ENCODE results near the gene ANKRD44.
"Not testable (repeated sequence)": the region's sequence is repeated elsewhere in the genome, so short reads cannot be mapped to it uniquely, and the experiment has no call there.

ANKRD44 gene

GRCh38 chr2:197310271-197310985 lies at the start of gene ANKRD44:
ANKRD44 (minus strand) TSS chr2:197310780; CDS start chr2:197310604, 176 bp downstream.
- DNase-seq = peak; percentile 68 to 89 (median 76)

DNA sequence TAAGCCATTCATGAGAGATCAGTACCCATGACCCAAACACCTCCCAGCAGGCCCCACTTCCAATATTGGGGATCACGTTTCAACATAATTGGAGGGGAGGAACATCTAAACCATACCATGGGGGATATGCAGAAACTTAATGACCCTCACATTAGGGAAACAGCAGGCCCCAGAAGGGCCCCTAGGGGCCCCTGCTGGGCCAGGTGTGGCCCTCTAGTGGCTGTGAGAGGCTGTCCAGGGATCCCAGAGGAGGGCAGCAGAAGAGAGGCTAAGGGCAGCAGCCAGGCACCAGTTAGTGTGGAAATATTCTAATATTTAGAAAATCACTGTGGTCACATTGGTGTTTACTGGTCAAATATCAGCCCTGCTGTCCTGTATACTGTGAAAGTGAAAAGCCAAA lies 49.3 kb upstream of the ANKRD44 start:
- DNase-seq = no peak

- no peak for DNase-seq
These were observed 48.4 kb upstream of the ANKRD44 start for GRCh38 chr2:197358931-197359330.

- DNase-seq = no peak
These were observed 47.4 kb upstream of the ANKRD44 start for GRCh38 chr2:197357986-197358385.

GRCh38 chr2:197356136-197356535 lies 45.6 kb upstream of the ANKRD44 start:
- no peak for DNase-seq

- DNase-seq = no peak
These were observed 43.6 kb upstream of the ANKRD44 start for GRCh38 chr2:197354169-197354558.

GRCh38 chr2:197353393-197354168 lies 43.0 kb upstream of the ANKRD44 start:
- no peak for DNase-seq

- DNase-seq = no peak
These were observed 39.1 kb upstream of the ANKRD44 start for GRCh38 chr2:197349699-197350098.

- DNase-seq = no peak
These were observed 38.3 kb upstream of the ANKRD44 start for GRCh38 chr2:197348721-197349360.

DNA sequence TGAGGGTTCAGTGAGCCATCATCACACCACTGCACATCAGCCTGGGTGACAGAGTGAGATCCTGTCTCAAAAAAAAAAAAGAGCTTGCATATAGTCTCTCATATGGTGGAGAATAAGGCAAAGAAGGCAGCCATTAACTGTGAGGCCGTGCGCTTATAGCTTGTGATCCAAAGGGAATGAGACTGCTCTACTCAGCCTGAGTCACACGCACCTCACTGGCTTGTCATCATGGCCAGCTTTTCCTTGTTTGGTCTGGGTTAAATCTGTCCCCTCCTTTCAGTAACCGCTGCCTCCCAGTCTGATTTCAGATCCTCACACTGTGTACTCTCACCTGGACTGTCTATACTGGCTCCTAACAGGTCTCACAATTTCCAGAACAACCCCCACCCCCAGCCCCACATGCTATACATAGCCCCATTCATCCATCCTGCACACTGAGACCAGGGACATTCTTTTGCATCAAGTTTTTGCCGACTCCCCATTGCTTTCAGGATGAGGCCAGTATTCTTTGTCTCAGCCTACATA lies 35.3 kb upstream of the ANKRD44 start:
- DNase-seq = no peak

DNA sequence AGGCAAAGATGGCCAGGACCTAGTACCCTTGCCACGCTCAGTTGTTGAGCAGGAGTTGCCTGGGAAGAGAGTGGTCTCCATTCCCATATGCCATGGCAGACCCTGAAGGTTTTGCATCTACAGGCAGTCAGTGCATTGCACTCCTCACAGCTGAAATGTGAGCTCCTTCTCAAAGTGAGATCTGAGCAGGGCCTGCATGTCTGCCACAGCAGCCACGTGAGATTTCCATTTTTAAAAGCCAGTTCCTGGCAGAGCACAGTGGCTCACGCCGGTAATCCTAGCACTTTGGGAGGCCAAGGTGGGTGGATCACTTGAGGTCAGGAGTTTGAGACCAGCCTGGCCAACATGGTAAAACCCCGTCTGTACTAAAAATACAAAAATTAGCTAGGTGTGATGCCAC lies 33.4 kb upstream of the ANKRD44 start:
- DNase-seq = not testable (repeated sequence)

DNA sequence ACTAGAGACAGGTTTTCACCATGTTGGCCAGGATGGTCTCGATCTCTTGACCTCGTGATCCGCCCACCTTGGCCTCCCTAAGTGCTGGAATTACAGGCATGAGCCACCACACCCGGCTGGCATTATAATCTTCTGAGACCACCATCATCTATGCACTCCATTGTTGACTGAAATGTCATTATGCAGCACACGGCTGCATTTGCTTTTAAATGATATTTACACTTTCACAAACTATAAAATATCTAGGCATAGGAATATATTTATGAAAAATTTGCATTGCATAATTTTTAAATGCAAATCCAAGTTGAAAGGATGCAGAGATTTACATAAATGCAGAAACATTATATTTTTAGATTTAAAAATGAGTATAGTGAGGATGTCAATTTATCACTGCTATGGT lies 30.0 kb upstream of the ANKRD44 start:
- no peak for DNase-seq

DNA sequence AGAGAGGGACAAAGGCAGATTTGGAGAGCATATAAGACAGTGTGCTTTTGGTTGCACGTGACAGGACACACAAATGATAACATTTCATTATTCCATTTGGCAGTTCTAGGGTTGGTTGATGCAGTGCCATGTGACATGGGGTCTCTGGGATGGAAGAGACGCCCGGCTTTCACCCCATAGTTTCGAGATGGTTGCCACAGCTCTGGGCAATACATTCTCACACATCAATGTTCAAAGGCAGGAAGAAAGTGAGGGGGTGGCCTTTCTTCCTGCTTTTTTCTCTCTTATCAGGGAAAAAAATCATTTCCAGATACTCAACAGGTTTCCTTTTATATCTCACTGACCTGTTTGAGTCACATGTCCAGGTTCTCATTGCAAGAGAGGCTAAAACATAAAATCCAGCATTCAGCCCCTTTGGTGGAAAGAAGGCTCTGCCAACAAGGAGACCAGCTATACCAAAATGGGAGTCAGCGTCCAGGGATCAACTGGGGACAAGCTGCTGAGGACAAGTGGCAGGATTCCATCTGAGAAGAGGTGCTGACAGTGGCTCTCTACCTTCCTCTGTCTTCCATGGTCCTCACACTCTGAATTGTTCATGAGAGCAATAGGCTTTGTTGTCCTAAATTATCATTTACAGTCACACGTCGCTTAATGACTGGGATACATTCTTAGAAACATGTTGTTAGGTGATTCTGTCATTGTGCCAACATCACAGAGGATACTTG lies 29.1 kb upstream of the ANKRD44 start:
- no peak for DNase-seq

DNA sequence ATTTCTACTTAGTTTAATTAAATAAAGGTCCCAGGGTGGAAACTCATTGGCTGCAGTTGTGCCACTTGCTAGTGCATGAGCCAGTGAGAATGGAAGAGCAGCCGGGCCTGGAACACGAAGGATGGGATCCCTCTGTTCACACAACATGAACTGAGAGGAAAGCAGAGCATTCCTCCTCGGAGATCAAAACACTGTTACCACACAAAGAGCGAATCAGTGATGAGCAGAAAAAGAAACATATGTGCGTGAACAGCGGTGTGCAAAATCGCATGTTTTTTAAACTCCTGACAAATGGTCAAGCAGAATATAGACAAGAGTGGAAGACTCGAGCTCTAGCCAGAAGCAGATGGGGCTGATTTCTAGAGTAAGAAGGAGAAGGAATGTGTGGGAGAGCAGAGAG lies 28.4 kb upstream of the ANKRD44 start:
- no peak for DNase-seq

GRCh38 chr2:197332641-197333040 lies 22.1 kb upstream of the ANKRD44 start:
- no peak for DNase-seq

DNA sequence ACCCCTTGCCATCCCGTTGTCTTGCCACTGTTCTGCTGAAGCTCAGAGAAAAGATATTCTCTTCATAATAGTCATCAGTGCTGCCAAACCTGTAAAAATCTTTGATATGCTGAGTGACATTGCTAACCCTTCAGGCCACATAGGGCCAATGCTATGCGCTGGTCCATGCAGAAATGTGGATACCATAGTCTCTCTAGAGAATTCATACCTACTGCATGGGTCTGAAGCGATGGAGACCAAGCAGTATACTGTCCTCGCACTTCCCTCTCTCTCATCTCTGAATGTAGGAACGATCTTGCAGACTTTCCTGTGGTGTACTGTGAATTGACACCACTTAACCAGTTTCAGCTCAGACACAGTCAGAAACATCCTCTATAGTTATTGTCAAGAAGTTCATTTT lies 17.9 kb upstream of the ANKRD44 start:
- no peak for DNase-seq

- no peak for DNase-seq
These were observed 17.0 kb upstream of the ANKRD44 start for GRCh38 chr2:197327472-197328098.

GRCh38 chr2:197327073-197327471 lies 16.5 kb upstream of the ANKRD44 start:
- no peak for DNase-seq

GRCh38 chr2:197324801-197325200 lies 14.2 kb upstream of the ANKRD44 start:
- no peak for DNase-seq

GRCh38 chr2:197322724-197323720 lies 12.4 kb upstream of the ANKRD44 start:
- DNase-seq = peak in 1 of 4 experiments; percentile 17

DNA sequence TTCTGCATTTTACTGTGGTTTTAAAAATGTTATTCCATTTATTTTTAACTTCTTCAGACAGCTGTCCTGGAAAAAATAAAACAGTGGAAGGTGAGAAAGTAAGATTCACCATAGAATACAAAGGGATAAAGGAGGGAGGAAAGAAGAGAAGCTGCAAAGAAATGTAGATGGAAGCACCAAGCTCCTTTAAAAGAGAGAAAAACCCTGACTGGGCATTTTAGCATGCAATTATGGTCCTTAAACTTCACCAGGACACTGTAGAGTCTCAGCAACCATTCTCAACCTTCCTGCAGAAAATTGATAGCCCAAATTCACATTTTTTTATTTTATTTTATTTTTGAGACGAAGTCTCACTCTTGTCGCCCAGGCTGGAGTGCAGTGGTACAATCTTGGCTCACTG lies 11.6 kb upstream of the ANKRD44 start:
- no peak for DNase-seq
